HG02943 (cell line): ENCODE results near the gene ABCA4.

Experiments
- ATAC-seq: cut with Tn5 transposase; IDR thresholded peaks from one replicate; pipeline ENCODE4 v1.9.1; 2021; ENCODE audit warnings: mild to moderate bottlenecking, low read depth, moderate library complexity; ENCODE audit not compliant: unreplicated experiment

ABCA4 gene

DNA sequence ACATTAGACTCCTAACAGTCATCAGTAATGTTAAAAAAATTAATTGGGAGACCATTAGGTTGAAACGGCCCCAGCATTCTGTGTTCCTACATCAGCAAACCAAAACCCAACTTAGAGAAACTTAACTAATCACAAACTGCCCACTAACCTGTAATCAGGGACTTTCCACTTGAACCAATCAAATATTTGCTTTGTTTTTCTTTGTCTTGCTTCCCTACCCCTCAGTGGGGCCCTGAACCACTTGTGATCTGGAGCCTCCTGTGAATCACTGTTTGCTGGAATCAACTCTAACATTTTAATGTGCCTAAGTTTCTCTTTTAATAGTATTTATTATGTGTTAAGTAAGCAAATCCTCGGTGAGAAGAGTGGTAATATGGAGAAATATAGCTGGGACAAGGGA is 64.0 kb downstream of the ABCA4 start:
- no peak for ATAC-seq

DNA sequence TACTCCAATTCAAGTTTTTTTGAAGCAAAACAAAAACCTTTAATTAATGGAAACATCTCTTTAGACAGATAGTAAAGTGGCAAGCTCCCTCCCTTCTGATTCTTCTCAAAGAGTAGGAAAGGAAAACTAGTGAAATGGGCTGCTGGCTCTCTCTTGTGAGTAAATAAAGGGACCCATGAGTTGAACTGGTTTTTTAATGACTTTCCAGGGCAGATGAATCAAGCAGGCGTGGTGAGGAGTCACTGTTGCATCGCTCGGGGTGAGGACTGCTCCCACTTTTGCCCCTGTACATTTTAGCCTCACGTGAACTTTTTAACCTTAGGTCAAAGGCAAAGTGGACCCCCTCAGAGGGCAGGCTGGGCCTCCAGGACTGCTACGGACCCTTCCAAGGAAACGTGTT is 64.8 kb downstream of the ABCA4 start:
- ATAC-seq = no peak

DNA sequence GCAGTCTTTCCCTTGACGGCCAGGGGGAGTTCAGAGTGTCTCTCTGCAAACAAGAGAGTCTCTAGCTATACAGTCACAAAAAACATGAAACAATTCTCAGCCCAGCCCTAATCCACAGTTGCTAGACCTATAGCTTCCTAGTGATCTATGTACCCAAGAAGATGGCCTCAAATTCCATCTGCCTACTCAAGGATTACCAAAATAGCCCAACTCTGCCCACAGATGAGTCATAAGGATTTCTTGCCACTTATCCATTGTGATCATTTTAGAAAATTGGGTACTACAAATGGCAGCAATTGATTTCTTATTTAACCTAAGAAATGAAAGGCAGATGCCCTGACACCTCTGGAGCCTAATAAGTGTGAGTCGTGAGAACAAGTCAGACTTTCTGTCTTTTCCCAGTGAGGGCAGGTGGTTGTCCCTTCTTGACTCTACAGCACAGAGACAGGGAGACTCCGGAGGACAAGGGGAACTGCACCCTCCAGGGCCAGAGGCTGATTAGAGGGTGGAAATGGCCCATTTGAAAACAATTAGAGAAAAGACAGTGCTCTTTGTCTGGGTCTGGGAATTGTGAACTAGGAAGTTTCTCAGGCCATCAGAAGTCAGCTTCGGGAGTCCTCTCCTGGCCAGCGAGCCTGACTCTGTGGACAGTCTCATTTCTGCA is 65.4 kb downstream of the ABCA4 start:
- ATAC-seq = no peak

DNA sequence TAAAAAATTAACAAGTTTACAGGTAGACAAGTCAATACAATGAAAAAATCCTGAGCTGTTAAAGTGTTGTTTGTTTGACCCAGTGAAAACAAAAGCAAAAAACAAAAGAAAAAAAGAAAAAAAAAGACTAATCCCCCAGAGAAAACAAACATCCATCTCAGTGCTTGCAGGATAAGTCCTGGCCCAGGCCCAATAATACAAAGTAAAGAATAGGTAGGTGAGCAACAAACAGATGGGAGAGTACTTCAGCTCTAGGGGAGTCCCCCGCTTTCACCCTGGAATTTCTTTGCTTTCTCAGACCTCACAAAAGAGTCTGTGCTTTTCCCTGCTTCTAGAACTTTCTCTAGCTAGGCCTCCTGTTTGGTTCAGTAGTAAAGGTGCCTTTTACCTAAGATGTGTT is 70.3 kb downstream of the ABCA4 start:
- ATAC-seq = no peak

DNA sequence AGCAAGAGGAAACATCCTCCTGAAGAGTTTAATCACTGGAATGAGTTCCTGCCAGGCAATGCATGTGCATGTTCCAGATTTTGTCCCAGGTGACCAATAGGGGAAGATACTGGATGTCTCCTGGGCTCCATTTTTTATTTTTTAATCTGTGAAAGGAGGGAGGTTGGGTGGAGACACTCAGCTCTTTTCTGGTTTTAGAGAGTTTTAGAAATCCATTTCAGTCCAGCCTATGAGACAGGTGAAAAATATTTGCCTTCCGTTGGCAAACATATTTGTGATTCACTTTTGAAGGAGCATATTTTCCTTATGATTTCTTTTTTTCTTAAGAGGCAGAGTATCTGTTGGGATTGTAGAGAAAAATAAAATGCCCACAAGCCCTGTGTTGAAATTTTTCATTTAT is 70.7 kb downstream of the ABCA4 start:
- ATAC-seq = no peak

DNA sequence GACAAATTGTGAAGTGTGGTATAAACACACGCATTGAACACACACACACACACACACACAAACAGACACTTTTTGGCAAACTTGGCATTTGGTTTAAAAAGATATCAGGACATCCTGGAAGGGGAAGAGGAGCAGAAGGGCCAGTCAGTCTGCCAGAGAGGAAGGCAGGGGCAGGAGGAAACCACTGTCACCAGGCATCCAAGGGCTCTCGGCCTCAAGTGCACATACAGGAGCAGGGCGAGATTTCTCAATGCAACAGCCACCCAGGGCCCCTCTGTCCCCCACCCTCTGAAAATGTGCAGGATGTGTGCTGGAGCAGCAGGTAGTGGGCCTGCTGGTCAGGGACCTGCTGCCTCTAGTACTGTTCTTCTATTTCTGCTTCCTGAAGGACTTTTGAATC is 71.2 kb downstream of the ABCA4 start:
- ATAC-seq = no peak

DNA sequence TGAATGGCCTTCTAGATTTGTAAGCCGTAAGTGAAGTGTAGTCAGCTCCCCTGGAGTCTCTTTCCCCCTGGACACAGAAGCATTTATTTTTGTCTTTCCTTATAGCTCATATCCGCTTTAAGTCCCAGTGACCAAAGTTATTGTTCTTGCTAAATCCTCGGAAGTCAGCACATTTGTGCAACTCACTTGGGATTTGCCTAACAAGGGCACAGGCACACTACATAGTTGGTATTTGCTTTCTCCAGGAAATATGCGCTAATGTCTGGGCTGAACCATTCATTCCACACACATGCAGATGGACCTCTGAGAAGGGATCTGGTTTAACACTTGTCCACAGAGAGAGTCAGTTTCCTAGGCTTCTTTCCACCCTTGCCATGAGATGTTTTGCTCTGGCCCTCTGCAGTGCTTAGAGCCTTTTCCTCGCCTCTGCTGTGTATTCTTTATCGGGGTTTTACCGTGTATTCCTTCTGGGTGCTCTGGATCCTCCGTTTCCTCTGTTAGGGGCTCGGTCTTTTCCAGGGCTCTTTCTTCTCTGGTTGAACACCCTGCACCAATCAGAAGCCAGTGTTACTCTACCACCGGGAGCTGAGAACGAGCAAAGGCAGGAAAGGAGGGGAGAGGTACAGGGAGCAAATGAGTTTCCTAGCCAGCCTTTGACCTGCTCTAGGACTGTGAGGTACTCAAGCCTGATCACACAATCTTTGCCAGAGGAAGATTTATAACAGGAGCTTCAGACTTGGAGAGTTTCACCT is 72.4 kb downstream of the ABCA4 start:
- ATAC-seq = no peak

DNA sequence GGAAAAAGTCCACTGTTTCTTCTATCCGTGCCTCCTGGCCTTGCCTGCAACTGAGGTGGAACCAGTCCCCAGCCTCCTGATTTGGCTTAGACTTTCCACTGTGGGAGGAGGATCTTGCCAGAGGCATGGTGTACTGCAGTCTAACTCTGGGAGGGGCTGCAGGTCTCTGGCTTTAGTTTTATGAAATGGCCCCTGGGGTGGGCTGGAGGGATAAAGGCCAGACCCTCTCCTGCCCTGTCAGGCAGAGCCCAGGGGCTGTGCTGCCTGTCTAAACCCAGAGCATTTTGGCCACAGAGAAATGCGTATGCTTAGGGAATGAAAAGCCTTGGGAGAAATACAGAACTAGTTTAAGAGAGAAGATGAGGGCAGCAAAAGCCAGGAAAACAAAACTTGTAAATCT is 73.0 kb downstream of the ABCA4 start:
- no peak for ATAC-seq

DNA sequence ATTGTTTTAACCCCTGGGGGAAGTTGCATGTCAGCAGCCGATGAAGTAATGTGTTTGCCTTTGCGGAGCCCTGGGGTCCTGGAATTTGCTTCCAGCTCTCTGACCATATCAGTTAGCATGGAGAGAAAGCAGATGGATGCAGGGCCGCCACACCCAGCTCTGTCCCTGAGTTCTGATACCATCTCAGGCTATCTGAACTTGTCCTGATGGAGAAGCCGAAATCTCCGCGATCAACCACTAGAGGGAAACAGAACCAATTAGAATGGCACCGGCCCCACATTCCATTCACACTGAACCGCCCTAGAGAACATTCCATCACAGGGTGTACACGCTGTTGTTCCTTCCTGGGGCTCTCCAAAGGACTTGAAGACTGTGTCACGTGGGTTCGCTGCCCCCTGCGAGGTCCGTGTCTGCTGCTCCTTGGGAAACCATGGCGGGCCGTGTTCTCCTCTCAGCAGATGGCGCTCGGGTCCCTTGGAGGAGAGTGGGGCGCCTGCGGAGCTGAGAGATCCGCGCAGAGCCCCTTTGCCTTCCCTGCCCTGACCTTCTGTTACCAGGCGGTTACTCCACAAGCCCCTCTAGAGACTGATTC is 75.4 kb downstream of the ABCA4 start:
- ATAC-seq = no peak

DNA sequence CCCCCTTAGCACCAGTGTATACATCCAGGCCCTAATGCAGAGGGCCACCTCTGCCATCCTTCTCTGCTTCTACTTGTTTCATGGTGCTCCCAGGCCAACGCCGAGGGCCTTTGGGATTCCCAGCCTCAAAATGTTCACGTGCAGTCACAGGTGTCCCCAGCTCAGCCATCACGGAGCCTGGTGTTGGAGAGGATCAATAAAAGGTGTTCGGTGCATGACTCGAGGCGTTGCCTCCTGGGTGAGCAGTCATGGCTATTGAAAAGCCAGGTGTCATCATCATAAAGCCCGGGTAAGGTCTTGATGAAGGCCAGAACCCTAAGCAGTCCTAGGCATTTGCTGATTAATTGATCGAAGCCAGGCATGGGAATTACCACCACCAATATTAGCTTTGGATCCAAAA is 76.1 kb downstream of the ABCA4 start:
- no peak for ATAC-seq

DNA sequence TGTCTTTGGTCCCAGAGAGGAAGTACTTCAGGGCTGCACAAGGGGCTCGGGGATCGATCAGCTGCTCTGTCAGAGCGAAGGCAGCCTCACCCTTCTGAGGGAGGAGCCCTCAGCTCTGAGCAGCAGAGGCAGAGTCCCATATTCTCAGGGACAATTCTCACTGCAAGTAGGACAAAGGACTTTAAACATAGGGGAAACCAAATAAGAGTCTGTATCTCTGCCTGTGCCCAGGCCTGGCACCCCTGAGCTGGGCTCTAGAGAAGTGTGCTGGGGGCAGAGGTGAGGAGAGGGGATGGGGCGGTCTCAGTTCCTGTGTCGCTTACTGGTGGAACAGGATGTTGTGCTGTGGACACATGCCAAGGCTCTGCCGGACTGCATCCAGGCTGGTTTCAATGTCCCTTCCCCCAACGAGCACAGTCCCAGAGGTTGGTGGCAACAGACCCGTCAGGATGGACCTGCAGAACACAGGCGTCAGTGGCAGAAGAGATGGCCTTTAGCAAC is 76.6 kb downstream of the ABCA4 start:
- no peak for ATAC-seq

DNA sequence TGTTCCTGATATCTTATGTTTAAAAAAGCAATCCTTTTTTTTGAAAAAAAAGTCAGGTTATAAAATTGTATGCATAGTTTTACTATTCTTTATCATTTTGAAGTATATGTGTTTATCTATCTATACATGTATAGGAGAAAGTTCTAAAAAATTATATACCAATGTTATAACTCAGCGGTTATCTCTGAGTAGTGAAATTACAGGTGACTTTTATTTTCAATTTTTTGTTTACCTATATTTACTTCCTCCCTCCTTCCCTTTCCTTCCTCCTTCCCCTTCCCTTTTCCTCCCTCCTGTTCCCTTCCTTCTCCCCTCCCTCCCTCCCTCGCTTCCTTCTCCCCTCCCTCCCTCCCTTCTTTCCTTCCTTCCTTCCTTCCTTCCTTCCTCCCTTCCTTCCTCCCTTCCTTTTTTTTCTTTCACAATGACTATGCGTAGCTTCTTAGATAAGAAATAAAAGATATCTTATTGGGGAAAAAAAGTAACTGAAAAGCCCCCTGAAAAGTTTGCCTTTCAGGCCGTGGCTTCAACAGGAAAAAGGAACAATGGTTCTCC is 77.1 kb downstream of the ABCA4 start:
- no peak for ATAC-seq

DNA sequence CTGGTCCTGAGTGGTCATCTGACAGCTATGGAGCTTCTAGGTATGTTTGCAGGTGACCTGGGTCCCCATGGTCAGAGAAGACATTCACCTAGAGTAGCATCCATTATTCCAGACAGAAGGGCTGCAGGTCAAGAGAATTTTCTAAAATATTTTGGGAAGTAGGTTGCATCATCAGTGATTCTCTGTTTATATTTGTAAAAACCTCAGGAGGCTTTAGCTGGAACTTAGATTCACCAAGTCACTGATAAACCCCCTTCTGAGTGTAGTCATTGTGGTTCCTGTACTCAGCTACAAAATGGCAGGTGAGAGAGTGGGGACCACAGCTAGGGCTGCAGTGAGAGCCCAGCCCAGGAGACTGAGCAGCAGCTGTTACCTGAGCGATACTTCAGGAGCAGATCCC is 78.6 kb downstream of the ABCA4 start:
- ATAC-seq = no peak

DNA sequence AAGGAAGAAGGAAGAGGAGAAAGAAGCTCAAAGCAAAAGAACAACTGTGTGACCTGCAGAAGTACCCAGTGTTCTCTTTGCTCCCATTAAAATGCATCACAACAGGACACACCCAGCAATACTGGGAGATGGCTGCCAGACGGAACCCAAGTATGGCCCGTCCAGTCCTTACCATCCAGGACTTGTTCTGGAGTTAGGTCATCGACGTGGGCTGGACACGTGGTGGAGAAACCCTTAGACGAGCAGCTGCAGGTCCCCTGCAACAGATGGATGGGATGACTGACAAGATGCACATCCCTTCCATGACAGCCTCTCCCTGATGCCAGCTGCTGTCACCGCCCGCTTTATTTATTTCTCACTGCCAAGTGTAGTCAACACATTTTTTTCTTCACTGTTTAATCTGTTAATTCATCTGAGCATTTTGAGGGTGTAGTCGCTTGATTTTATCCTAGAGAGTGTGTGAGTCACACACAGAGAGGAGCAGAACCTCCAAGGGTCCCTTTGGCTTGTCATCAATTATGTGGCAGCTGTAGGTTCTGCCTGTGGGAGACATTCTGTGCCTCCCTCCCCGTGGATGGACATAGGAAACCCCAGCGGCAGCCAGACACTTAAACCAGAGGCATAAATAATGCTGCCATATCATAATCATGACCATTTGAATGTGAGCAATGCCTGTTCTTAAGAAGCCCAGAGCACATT is 80.9 kb downstream of the ABCA4 start:
- no peak for ATAC-seq

DNA sequence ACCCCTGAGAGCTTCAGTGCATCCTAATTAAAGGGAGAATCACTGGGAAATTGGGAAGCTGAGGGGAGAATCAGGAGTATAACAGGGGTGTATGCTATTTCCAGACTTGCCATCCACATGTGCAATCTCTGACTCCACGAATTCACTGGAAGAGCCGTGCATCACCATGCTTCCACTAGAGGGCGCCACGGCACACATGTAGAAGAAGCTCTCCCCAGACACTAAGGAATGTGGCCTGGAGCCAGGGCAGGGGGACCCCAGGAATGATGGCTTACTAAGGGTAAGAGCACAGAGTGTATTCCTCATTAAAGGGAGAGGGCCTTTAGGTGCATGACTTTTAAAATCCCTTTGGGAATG is 81.5 kb downstream of the ABCA4 start:
- no peak for ATAC-seq

DNA sequence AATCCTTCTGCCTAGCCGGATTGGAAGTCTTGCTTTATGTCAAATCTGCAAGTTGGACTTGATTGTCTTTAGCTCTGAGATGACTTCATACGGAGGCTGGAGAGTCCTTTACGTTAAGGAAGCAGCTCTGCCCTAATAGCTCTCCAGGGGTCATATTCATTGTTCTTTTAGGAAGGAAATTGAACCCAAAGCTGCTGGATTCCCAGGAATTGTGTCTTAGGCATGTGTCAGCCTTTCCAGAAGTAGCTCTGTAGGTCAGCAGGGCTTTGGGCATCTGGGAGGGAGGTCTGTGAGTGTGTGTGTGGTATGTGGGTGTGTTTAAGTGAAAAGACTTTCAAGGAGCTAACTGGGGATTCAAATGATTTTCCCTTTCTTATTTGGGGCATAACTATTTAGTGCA is 82.4 kb downstream of the ABCA4 start:
- ATAC-seq = no peak

DNA sequence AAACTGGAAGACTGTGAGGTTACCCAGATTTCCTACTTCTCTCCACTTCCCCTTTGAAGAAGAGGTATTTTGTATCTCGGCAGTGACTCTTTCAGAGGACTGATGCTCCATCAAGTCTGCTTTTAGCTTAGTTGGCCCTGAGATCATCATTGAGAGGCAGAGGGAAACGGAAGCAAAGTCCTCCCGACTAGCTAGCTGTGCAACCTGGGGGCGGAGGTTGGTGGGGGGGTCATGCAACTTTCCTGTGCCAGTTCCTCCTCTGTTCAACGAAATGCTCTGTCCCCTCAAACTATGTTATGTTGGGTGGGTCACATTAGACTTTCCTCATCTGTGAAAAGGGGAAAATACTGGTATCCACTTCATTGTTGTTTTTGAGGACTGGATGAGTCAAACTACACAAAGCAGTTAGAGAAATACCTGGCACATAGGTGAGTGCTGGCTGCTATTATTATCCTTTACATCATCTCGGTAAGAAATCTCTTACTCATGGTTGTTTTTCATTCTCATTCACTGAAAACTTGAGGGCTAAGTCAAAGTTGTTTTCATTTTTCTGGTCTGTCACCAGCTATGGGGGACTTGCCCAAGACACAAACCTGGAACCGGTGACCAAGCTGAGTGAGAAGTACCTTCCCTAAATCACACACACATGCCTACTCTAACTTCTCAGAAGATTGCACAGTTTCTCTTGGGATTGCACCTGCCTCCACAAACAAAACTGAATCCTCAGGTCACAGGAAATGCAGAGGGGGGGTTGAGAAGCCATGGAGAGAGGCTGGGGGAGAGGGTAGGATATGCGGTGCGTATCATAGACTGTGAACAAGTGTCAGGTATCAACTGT is 83.3 kb downstream of the ABCA4 start:
- ATAC-seq = no peak

DNA sequence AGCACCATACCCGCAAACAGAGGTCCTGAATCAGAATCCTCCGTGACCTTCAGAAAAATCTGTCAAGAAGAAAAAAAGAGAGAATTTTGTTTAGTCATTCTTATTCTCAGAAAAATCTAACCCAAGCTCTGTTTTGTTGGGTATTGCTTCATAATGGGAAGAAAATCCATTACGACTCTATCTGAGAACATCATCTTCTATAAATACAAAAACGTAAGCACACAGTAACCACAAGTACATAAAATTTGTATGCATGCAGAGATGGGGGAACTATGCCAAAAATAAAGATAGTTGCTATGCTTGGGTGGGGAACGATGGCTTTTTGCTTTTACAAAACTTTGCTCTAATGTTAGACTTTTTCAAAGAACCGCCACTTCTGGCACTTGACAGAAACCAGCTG is 84.2 kb downstream of the ABCA4 start:
- no peak for ATAC-seq

DNA sequence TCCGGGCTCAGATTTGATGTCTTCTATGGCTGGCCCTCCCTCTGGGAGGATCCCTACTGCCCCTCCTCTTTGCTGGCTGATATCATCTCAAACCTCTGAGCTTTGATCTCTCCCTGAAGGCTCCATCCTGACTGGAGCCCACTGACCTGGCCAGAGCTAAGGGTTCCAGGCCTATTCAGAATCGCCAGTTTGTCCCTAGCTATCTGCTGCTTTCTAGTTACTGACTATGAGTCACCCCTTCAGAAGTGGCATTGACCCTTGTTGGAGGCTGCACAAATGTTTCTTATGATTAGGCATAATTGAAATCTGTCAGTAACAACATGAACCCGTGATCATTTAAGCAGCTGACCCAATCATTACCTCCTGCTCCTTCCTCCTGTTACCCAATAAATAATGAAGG is 87.1 kb downstream of the ABCA4 start:
- no peak for ATAC-seq

DNA sequence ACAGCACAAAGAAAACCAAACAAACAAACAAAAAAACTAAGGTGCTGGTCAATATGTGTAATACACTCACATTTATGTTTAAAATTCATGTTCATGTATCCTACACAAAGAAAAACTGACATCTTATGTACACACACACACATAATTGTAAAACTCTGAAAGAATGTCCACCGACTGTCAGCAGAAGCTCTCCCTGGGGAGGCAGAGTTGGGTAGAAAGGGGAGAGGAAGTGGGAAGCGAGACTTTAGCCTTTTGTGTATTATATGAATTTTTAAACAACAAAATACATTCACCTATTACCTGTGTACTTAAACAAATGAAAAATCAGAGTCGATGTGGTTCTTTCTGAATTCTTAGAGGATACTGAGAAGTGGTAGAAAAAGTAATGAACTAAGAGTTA is 88.3 kb downstream of the ABCA4 start:
- ATAC-seq = no peak
